ENCODE measurements around the gene PLCXD3. TPM values are rescaled to one million over a fixed set of nuclear protein-coding genes. Genes with fewer than 3 reads are reported as not detected.

The PLCXD3 gene
- total and polyA plus RNA-seq, 2 of the 4 experiments (the other 2 are of a cell fraction): under 0.01 to 0.02 TPM

GRCh38 chr5:41356786-41357185 is 153.6 kb downstream of the PLCXD3 start:
- no peak overlapping the region for H3K4me3 ChIP-seq (ENCODE audit: insufficient read depth, low read depth, low read length)
- no peaks in the 10 kb centered on the region for H3K9me3 ChIP-seq (ENCODE audit: control insufficient read depth, insufficient read depth, low read length)
- no peak overlapping the region for H3K4ac ChIP-seq (ENCODE audit: low read depth, low read length)
- no peaks in the 10 kb centered on the region for H3K79me1 ChIP-seq (ENCODE audit: low read depth in 1 of 2, low read length in 2 of 2)
- no peak for DNase-seq
- POLR2A ChIA-PET (ENCODE audit: unreplicated experiment): no interaction called here
- intact Hi-C loops (cut with micrococcal nuclease) (loop anchor here (5.0 kb wide), 1 partner anchor 151 kb away; no protein-coding TSS in a partner anchor), dilution Hi-C loops (cut with HindIII; ENCODE audit: low sequenced_read_pairs, unreplicated experiment) (no loop called here), in situ Hi-C loops (cut with MboI; ENCODE audit: low sequenced_read_pairs) (no loop called here)
- no CpG with 5 or more reads among the region's 2 CpGs for WGBS, 2 experiments (ENCODE audit: extremely low coverage in 2 of 2, insufficient read length in 1 of 2)
- no peak overlapping the region for H2BK15ac ChIP-seq (ENCODE audit: low read depth, low read length)
- BruUV-seq (replicated peaks): no TSS peak
- no peak overlapping the region for H3K9ac ChIP-seq (ENCODE audit: low read depth, low read length)
- H3K14ac ChIP-seq (replicated peaks; ENCODE audit: low read depth, low read length): no peak overlapping the region
- CTCF ChIA-PET: interaction anchor here (0.6 kb wide), 1 partner anchor 46 kb away, joined by 3 read pairs; no protein-coding TSS in a partner anchor
- H4K20me1 ChIP-seq (ENCODE audit: insufficient read depth, low read length): no peaks in the 10 kb centered on the region
- no peak overlapping the region for H3K18ac ChIP-seq (ENCODE audit: low read depth, low read length)
- no peak for ATAC-seq (ENCODE audit: low read depth)
- H3K36me3 ChIP-seq (ENCODE audit: control insufficient read depth, insufficient read depth, low read length): no peaks in the 10 kb centered on the region
- H2AK5ac ChIP-seq (ENCODE audit: low read depth, low read length): no peak overlapping the region
- H2BK120ac ChIP-seq (ENCODE audit: low read depth, low read length): no peak overlapping the region
- no peak for TF ChIP-seq CEBPB (IDR thresholded peaks at IDR 0.05; ENCODE audit: low read depth, low read length)
- TF ChIP-seq FOS (IDR thresholded peaks at IDR 0.05; ENCODE audit: low read depth, low read length): no peak
- no peak for TF ChIP-seq SMC3 (IDR thresholded peaks at IDR 0.05; ENCODE audit: low read depth, low read length)
- TF ChIP-seq POLR2A (IDR thresholded peaks at IDR 0.05; ENCODE audit: low read depth, low read length): no peak
- no peak for TF ChIP-seq MAFK (IDR thresholded peaks at IDR 0.05; ENCODE audit: low read depth, low read length)
- no peak overlapping the region for H3K56ac ChIP-seq (ENCODE audit: extremely low read depth, insufficient read depth, low read length)
- no peak overlapping the region for H3K27ac ChIP-seq (ENCODE audit: insufficient read depth, low read length)
- H4K5ac ChIP-seq (ENCODE audit: low read depth, low read length): no peak overlapping the region
- H3K4me2 ChIP-seq (ENCODE audit: low read depth, low read length): no peak overlapping the region
- H2BK5ac ChIP-seq (ENCODE audit: low read depth, low read length, poor library complexity, severe bottlenecking): no peak overlapping the region
- H2AFZ ChIP-seq (replicated peaks; ENCODE audit: low read length, poor library complexity): no peak overlapping the region
- no peak overlapping the region for H4K8ac ChIP-seq (ENCODE audit: low read depth in 2 of 2, low read length in 2 of 2)
- H3K9me1 ChIP-seq (ENCODE audit: insufficient read depth, low read length): no peaks in the 10 kb centered on the region
- H2AK9ac ChIP-seq (replicated peaks; ENCODE audit: low read depth, low read length, poor library complexity): no peak overlapping the region
- H2BK20ac ChIP-seq (ENCODE audit: low read depth, low read length): no peak overlapping the region
- H4K91ac ChIP-seq (ENCODE audit: insufficient read depth, low read depth, low read length): no peak overlapping the region
- no peaks in the 10 kb centered on the region for H3K4me1 ChIP-seq (ENCODE audit: control insufficient read depth, insufficient read depth, low read length)
- no peak overlapping the region for H3K23ac ChIP-seq (ENCODE audit: low read depth, low read length)
- no peaks in the 10 kb centered on the region for H3K27me3 ChIP-seq (ENCODE audit: control insufficient read depth, insufficient read depth, low read length)

Data from IMR-90 (cell line).